ENCODE measurements around the gene ERCC2. TPM values are rescaled to one million over a fixed set of nuclear protein-coding genes. Genes with fewer than 3 reads are reported as not detected.
A peak's percentile ranks its signal among the peaks of the same experiment; 100 is the strongest.

Gene ERCC2
- total and polyA plus RNA-seq, 7 donors, result 4.2 to 12.9 (median 9.7) TPM

DNA sequence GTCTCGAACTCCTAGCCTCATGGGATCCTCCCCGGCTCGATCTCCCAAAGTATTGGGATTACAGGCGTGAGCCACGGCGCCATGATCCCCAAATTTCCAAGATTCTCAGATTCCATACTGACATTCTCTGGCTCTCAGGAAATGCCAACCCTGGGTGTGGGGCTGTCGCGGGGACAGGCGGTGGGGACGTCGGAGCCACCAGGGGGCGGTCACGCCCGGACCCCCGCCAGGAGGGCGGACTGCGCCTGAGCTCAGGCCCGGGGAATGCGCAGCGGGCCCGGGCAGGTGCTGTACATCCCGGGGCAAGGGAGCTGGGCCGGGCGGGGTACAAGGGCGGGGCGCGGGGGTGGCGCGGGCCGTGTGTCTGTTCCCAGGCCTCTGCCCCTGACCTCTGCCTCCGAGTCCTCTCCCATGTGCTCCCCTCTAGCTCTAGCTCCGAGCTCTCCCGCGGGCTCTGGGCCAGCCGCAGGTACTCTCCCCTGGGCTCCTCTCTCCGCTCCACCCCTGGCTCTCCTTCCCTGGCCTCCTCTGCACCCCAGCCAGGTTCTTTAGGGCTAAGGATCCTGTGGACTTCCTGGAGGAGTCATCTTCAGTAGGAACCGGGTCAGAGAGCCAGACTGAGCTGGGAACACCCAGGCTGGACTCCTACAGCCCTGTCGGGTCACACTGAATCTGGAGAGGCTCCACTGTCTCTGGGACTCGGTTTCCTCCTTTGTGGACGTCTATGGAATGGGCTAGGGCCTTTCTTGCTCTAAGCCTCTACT lies 32.1 kb upstream of the ERCC2 start:
- H3K4me1 ChIP-seq, result peaks cover 2 to 46% (median 38%) of the 10 kb centered on the region in 4 donors
- 8 to 21% methylated on average over 40 of the region's 40 CpGs for WGBS, 2 donors
- no peaks in the 10 kb centered on the region for H3K9me3 ChIP-seq
- peak overlapping the region in 1 of 4 donors; percentile 29 for H3K27ac ChIP-seq
- H3K4me3 ChIP-seq, result no peak overlapping the region
- H3K27me3 ChIP-seq, result peaks cover 6 to 18% (median 9%) of the 10 kb centered on the region in 3 donors
- intact Hi-C loops (cut with DNase I), result no loop called here
- H3K36me3 ChIP-seq, result no peaks in the 10 kb centered on the region
- DNase-seq, result peak; percentile 66
- TF ChIP-seq POLR2AphosphoS5 (IDR thresholded peaks at IDR 0.05) (no peak), EP300 (IDR thresholded peaks at IDR 0.05) (no peak), POLR2A (IDR thresholded peaks at IDR 0.05) (no peak)
- TF ChIP-seq, protein P1, sequence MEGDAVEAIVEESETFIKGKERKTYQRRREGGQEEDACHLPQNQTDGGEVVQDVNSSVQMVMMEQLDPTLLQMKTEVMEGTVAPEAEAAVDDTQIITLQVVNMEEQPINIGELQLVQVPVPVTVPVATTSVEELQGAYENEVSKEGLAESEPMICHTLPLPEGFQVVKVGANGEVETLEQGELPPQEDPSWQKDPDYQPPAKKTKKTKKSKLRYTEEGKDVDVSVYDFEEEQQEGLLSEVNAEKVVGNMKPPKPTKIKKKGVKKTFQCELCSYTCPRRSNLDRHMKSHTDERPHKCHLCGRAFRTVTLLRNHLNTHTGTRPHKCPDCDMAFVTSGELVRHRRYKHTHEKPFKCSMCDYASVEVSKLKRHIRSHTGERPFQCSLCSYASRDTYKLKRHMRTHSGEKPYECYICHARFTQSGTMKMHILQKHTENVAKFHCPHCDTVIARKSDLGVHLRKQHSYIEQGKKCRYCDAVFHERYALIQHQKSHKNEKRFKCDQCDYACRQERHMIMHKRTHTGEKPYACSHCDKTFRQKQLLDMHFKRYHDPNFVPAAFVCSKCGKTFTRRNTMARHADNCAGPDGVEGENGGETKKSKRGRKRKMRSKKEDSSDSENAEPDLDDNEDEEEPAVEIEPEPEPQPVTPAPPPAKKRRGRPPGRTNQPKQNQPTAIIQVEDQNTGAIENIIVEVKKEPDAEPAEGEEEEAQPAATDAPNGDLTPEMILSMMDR (IDR thresholded peaks at IDR 0.05), result peak in 1 of 4 experiments; percentile 24

DNA sequence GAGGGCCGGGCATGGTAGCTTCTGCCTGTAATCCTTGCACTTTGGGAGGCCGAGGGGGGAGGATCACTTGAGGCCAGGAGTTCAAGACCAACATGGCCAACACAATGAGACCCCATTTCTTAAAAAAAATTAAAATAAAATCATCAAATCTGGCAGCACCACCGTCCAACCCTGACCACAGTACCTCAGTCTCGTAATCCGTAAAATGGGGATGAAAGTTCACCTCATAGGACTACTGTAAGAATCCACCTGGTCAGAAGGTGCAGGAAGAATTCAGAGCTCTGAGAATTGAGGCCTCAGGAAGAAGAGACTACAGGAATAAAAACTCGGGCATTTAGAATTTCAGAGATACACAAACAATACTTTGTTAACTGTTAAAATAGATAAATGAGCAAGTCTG lies 31.4 kb upstream of the ERCC2 start:
- no peak overlapping the region for H3K27ac ChIP-seq
- 84 to 93% methylated on average over 6 of the region's 6 CpGs for WGBS, 2 donors
- H3K4me1 ChIP-seq, result peaks cover 1 to 39% (median 31%) of the 10 kb centered on the region in 4 donors

DNA sequence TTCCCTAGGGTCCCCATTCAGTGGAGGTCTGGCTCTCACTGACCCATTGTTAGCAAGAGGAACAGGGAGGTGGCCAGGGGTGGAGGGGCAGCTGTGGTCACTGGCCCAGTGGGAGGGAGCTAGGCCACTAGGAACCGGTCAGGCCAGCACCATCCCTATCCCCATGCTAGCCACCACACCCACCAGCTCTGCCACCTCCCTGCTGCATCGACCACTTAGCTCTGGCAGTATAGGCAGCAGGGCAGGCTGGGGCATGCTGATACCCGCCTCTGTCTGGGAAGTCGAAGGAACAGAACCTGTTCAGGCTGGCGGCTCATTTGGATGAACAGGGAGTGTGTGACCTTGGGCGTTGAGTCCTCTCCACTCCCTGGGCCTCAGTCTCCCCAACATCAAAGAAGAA lies 29.8 kb upstream of the ERCC2 start:
- H3K4me1 ChIP-seq, result peaks cover 0 to 36% (median 27%) of the 10 kb centered on the region in 4 donors
- no peak for TF ChIP-seq EP300 (IDR thresholded peaks at IDR 0.05)
- TF ChIP-seq, protein P1 (IDR thresholded peaks at IDR 0.05), result no peak
- no peak for TF ChIP-seq POLR2AphosphoS5 (IDR thresholded peaks at IDR 0.05)
- TF ChIP-seq POLR2A (IDR thresholded peaks at IDR 0.05), result no peak
- intact Hi-C loops (cut with DNase I), result no loop called here
- 90 to 93% methylated on average over 6 of the region's 6 CpGs for WGBS, 2 donors
- no peaks in the 10 kb centered on the region for H3K9me3 ChIP-seq
- no peaks in the 10 kb centered on the region for H3K36me3 ChIP-seq
- no peak overlapping the region for H3K27ac ChIP-seq
- H3K27me3 ChIP-seq, result peaks cover 6 to 24% (median 9%) of the 10 kb centered on the region in 3 donors
- DNase-seq, result no peak
- no peak overlapping the region for H3K4me3 ChIP-seq

More for the DNA sequence above, 31.4 kb upstream of the ERCC2 start:
- Histone ChIP-seq H3K9me3 (no peaks in the 10 kb centered on the region), H3K4me3 (no peak overlapping the region), H3K27me3 (peaks cover 6 to 20% (median 9%) of the 10 kb centered on the region in 3 donors), H3K36me3 (no peaks in the 10 kb centered on the region)
- TF ChIP-seq POLR2AphosphoS5 (IDR thresholded peaks at IDR 0.05) (no peak), EP300 (IDR thresholded peaks at IDR 0.05) (no peak)
- TF ChIP-seq, protein P1 (IDR thresholded peaks at IDR 0.05), result no peak
- intact Hi-C loops (cut with DNase I), result no loop called here
- no peak for DNase-seq

DNA sequence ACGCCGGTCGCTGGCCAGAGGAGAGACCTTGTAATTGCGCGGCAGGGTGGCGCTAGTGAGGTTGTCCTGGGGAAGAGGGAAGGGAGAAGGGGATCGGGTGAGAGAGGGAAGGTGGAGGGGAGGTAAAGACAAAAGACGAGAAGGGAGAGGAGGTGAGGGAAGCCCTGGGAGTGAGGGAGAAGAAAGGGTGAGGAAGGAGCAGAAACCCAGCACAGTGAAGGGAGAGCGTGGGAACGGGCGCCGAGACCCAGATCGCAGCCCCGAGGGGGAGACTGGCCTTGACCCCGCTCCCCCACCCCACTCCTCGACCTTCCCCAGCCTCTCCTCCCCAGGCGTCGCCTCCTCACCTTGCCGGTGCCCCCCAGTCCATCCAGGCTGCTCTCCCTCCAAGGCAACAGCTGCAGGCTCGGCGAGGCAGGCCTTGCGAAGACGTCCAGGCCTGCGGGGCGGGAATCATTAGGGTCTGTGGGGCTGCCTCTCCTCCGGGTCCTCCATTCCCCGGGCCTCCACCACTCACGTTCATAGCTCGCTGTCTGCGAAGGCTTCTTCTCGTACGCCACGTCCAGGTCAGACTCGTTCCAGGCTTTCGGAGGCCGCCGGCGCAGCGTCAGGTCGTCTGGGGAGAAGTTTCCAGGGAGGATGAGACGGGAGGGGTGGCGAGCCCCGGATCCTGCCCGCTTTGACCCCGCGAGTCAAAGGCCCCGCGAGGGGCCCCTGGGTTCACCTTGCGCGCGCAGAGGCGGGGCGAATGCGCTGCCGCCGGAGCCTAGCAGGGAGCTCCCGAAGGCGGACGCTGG lies 25.6 kb upstream of the ERCC2 start:
- no peak for DNase-seq
- intact Hi-C loops (cut with DNase I), result no loop called here
- peaks cover 0 to 7% (median 0%) of the 10 kb centered on the region in 3 donors for H3K27me3 ChIP-seq
- no peak overlapping the region for H3K27ac ChIP-seq
- H3K4me3 ChIP-seq, result no peak overlapping the region
- TF ChIP-seq POLR2A (IDR thresholded peaks at IDR 0.05) (no peak), POLR2AphosphoS5 (IDR thresholded peaks at IDR 0.05) (no peak), EP300 (IDR thresholded peaks at IDR 0.05) (no peak)
- TF ChIP-seq, protein P1 (IDR thresholded peaks at IDR 0.05), result no peak
- WGBS, 2 donors, result 52 to 88% methylated on average over 59 of the region's 59 CpGs
- H3K36me3 ChIP-seq, result no peaks in the 10 kb centered on the region
- peaks cover 0 to 13% (median 12%) of the 10 kb centered on the region in 4 donors for H3K4me1 ChIP-seq
- H3K9me3 ChIP-seq, result no peaks in the 10 kb centered on the region
